GM21528 (cell line): Measurements from ENCODE around the gene NAT8L.

Experiments used
- ATAC-seq: cut with Tn5 transposase; IDR thresholded peaks from one replicate; pipeline ENCODE4 v1.9.1; 2021; ENCODE audit warnings: mild to moderate bottlenecking, moderate library complexity; ENCODE audit not compliant: unreplicated experiment, low FRiP score

Gene NAT8L

DNA sequence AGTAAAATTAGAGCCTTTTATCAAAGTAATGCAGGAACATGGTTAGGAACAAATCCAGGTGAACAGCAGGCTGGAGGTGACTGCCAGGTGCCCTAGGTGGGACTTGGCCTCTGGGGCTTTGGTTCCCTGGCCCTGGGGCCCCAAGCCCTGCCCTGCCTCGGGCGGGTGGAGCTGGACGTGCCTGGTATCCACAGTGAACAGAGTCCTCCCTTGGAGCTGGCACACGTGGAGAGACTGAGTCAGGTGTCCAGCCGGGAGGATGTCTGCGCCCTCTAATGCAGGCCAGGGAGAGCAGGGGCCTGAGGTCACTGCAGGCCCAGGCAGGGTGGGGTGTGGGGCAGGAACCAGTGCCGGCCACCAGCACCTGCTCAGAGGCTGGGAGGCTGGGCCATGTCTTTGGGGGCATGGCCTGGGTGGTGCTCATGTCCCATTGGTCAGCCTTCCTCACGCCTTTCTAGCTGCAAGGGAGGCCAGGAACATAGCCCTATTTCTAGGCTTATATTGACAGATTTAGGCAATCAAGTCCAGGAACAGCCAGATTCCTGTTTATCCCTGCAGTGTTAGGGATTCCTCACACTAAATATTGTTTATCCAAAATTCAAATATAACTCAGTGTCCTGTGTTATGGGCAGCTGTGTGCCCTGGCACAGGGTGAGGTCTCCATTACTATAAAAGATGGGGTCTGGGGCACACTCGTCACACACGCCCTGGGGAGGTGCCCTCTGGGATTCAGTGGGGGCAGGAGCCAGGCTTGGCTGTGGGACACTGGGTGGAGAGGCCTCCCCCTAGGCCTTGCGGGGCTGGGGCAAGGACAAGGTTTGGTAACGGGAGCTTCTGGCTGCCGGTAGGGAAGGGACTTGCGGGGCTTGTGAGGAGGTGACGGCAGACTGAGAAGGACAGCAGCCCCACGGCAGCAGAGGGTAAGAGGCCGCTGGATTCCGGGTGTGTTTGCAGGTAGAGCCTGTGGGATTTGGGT, 14.3 kb upstream of the NAT8L start:
- no peak for ATAC-seq

- ATAC-seq = no peak
Observed at GRCh38 chr4:2045518-2045951, 13.6 kb upstream of the NAT8L start.

- no peak for ATAC-seq
Observed at GRCh38 chr4:2046031-2046961, 12.8 kb upstream of the NAT8L start.

DNA sequence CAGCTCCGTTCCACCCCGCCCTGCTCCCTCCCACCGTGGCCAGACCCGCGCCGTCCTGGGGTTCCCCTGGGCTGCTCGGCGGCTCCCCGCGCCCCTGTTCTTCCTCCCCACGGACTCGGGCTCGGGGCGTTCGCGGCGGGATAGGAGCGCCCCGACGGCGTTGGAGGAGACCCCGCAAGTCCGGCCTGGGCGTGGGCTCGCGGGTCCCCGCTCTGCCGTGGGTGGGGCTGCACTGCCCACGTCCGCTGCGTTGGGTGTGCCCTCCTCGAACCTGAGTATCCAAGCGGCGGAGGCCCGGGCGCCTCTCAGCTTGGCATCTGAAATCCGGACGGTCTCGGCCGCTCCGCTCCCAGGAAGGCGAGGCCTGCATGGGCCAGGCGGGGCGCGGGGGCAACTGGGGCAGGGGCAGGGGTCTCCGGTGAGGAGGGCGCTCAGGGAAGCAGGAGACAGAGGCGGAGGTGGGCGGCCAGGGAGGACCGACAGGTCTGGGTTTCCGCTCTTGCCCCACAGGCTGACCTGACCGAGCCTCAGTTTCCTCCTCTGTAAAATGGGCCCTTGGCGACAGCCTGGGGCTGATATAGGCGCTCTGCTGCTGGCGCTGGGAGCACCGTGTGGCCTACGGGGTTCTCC, 12.0 kb upstream of the NAT8L start:
- ATAC-seq = no peak

GRCh38 chr4:2047781-2048581, 11.1 kb upstream of the NAT8L start:
- ATAC-seq = no peak

GRCh38 chr4:2048831-2049230, 10.3 kb upstream of the NAT8L start:
- no peak for ATAC-seq

GRCh38 chr4:2049381-2049780, 9.7 kb upstream of the NAT8L start:
- ATAC-seq = no peak

- ATAC-seq = no peak
Observed at GRCh38 chr4:2049811-2050210, 9.3 kb upstream of the NAT8L start.

- no peak for ATAC-seq
Observed at GRCh38 chr4:2051086-2051485, 8.0 kb upstream of the NAT8L start.

DNA sequence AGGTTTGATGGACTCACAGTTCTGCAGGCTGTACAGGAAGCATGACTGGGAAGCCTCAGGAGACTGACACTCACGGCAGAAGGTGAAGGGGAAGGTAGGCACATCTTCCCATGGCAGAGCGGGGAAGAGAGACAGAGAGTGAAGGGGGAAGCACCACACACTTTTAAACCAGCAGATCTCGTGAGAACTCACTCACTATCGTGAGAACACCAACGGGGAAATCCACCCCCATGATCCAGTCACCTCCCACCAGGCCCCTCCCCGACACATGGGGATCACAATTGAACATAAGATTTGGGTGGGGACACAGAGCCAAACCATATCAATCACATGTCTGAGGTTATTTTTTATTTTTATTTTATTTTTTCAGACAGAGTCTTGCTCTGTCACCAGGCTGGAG, 4.9 kb upstream of the NAT8L start:
- ATAC-seq = no peak

DNA sequence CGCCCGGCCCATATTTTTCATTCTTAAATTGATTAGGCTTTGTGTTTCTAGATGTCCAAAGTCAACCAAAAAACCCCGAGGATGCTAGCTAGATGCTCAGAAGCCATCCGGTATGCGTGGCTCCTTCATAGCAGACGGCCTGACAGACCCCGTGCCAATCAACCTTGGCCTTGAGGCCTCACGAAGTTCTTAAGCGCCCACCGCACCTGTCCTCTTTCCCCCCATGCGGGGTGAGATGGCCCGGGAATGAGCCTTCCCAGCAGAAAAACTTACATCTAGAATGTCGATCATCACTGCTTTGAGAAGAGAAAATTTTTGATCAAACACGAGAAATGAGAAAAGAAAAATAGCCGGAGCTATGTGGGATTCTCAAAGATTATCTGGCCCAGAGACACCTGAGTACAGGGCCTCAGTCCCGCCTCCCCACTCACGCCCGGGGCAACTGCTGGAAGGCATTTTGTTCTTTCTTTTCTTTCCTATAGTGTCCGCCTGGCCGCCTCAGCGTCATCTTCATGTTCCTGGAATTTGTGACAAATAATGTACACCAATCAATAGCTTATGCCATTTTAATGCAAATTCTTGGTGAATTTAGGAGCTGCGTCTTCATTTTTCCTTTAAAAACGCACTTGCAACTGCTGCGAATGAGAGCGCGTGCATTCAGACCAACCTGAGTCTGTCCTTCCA, 1.6 kb upstream of the NAT8L start:
- no peak for ATAC-seq

DNA sequence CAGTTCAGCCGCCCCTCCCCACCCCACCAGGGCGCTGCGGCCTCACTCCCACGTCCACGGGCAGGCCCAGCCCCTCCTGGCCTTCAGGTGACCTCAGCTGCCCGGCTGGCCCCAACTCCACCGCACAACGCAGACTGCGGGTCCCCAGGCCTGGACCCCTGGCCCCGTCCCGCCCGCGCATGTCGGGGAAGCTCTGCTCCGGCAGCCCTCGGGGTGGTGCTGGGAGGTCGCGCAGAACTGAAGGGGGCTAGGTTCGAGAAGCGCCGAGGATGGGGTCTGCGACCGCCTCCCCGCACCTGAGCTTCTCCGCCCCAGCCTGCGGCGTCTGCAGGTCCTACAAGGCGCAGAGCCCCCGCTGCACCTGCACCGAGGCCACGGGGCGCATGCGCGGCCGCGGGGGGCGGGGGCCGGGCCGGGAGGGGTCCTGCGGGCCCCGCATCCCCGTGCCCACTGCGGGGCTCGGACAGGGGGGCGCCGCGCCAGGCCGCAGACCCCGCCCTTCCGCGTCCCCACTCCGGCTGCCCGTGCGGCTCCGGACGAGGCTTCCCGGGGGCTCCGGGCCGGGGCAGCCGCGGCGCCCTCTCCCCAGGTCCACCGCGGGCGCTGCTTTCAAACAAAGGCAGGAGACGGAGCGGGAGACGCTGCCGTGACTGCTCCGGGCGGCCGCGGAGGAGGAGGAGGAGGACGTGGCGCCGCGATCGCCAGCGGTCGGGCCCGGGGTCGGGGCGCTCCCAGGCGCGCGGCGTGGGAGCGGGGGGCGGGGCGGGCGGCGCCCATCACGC, 672 bp upstream of the NAT8L start:
- ATAC-seq = no peak

DNA sequence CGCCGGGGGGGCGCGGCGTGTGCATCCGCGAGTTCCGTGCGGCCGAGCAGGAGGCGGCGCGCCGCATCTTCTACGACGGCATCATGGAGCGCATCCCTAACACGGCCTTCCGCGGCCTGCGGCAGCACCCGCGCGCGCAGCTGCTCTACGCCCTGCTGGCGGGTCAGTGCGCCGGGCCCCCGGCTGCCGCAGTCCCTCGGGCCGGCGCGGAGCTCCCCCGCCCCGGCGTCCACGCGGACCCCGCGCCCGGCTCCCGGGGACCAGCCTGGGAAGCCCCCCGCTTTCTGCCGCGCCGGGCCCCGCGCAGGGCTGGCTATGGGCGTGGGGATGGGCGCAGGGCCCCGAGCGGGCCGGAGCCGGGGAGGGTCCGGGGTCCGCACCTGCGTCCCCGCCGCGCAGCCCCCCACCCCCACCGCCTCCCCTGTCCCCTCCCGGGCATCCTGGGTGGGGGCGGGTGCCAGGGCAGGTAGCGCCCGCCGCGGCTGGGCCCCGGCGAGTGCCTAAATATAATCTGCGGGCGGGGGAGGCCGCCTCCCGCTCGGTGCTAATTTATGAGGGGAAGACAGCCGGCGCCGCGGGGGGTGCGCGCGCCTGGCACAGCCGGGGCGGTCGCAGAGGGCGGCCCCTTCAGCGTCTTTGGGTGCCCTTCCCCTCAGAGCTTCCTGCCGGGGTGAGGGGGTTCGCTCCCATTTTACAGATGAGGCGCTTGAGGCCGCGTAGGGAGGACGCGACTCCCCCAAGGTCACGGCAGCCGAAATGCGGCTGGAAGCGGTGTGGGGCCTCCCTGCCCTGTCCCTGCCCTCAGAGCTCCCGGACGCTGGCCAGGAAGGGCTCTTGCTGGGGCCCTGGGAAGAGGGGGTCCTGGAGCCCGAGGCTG, 837 bp downstream of the NAT8L start:
- no peak for ATAC-seq

- ATAC-seq = no peak
Observed at GRCh38 chr4:2060611-2061185, 1.6 kb downstream of the NAT8L start.

DNA sequence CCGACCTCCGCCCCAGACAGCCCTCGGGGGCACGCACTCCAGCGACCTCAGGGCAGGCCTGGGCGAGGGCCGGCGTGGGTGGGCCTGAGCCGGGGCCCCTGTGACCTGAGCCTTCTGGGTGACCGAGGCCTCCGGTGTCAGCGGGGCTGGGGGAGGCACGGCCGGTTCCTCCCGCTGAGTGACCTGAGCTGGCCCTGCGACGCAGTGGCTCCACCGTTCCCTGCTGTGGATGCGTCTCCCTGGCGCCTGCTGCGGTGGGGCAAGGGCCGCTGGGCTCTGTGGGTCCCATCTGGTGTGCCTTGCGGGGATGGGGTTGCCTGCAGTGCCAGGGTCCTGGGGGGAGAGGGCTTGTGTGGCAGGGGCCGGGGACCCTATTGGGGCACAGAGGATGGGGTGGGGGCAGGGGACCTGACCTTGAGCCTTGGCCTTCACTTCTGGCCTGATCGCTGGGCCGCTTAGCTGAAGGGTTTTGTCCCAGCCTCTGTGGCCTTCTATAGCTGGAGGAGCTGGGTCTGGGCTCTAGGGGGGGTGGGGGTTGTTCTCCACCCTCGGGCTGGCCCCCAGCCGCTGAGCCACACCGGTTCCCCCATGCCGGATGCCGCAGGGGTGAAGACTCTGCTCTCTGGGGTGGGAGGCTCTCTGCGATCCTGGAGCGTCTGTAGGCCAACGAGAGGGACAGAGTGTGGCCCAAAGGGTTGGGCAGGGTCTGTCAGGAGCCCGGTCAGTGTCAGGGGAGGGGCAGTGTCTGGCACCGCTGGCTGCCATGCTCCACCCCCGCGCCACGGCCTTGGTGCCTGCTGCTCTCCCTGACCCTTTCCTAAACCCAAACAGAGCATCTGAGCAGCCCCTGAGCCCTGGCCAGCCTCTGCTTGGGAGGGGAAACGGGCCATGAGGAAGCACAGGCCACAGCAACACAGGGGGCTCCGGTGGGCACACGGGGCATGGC, 2.3 kb downstream of the NAT8L start:
- no peak for ATAC-seq

GRCh38 chr4:2062168-2062807, 3.2 kb downstream of the NAT8L start:
- no peak for ATAC-seq
